HG03103 (cell line): Measurements from ENCODE around the gene KMT5B.

Experiments
- ATAC-seq: cut with Tn5 transposase; IDR thresholded peaks from one replicate; pipeline ENCODE4 v1.9.1; 2021; ENCODE audit warnings: low read depth; ENCODE audit not compliant: unreplicated experiment

Gene KMT5B

GRCh38 chr11:68146704-68147474, 66.2 kb downstream of the KMT5B start:
- no peak for ATAC-seq

- no peak for ATAC-seq
Measured at GRCh38 chr11:68146010-68146540, 67.0 kb downstream of the KMT5B start.

DNA sequence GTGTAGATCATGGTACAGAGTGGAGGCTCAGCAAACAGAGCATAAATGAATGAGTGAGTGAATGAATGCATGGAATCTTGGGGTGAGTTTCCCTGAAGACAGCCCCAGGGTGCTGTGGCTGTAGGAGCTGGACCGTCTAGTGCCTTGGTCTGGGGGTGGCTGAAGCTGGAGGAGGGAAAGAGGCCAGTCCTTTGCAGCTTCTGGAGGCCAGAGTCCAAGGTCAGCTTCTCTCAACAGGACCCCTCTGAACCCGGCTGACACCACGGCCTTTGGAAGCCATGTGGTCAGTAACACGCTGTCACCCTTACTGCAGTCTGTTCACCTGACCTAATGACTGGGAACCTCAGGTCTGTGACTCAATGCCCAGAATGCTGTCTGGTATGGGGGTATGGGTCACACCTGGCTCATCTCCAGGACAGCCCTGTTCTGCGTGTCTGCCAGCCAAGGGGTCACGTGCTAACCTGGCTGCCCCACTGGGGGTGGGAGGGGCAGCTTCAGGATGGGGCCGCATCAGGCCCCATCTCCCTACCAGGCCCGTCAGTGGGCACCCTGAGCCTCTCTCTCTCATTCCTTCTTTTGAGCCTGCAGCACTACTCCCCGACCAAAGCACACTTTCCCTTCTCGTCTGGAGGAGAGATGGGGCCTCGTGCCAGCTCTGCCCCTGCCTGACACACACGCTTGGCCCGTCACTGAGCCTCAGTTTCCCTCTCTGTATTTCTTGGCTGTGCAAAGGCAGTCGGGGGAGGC, 67.8 kb downstream of the KMT5B start:
- ATAC-seq, result no peak

DNA sequence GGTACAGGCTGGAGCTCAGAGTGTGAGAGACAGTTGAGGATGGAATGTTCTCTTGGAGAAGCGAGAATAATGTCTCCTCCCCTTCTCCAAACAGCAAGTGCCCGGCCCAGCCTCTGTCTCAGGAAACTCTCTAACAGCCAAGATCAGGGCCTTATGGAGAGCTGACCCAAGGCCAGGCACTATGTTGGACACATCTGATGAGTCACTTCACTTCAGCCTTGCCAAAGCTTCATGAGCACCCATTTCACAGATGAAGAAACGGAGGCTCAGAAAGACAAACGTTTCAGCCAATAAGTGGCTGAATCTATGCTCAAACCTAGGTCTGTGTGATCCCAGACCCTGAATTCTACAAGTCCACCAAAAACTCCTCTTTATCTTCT, 69.8 kb downstream of the KMT5B start:
- no peak for ATAC-seq

DNA sequence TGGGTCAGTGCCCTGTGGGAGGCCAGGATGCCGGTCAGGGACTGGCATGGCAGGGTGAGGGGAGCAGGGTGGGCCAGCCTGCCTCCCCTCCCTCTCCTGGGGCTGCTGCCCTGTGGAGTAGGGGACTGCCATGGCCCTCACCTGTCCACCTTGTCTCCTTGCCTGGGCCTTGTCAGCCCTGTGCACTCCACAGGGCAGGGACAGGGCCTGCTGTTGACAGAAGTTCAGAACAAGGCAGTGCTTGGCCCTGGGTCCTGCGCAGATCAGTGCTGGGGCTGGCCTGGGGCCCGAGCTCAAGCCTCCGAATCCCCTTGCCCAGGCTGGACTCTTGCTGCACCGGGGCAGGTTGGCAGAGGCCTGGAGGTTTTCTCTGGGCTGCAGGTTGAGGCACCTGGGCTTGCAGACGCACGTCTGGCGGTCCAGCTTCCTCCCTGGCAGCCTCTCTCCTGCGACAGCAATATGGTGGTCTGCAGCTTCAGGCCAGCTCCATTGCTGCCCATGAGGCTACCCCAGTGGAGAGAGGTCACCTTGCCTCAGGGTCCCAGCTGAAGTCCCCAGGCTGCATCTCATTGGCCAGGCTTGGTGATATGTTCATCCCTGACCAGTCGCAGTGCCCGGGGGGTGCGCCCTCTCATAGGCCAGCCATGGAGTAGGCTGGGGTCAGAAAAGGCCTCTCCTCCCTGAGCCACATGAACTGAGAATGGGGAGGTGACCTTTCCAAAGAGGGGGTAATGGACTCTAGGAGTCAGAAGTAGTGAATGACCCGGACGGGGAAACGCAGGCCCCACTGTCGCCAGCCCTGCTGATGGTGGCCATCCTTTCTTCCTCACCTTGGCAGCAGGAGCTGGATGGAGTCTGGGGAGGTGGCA, 70.4 kb downstream of the KMT5B start:
- no peak for ATAC-seq

GRCh38 chr11:68142028-68142412, 71.1 kb downstream of the KMT5B start:
- no peak for ATAC-seq

DNA sequence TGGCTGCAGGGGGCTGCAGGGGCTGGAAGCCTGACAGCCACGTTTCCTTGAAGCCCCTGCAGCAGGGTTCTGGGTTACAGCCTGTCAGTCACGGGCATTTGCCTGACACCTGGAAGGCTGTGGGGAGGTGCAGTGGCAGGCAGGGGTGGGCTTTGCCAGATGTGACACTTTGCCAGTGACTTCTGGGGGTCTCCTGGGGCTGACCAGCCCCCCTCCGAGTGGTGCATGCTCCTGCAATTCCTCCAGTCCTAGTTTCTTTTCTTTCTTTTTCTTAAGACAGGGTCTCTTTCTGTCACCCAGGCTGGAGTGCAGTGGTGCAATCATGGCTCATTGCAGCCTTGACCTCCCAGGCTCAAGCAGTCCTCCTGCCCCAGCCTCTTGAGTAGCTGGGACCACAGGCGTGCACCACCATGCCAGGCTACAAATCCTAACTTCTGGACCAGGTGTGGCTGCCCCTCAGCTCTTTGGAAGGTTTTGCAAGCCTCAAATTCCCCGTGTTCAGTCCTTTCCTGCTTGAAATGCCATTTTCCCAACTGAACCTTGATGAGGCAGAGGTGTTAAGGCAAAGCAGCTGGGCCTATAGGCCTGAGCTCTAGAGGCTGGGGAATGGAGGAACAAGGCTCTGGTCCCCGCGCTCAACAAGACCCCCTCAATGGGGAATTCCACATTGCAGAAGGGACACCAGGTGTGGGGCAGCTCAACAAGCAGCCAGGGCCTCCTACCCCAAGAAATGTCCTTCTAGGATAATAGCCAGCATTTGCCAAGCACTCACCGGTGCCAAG, 71.7 kb downstream of the KMT5B start:
- no peak for ATAC-seq

GRCh38 chr11:68140496-68141245, 72.4 kb downstream of the KMT5B start:
- no peak for ATAC-seq

DNA sequence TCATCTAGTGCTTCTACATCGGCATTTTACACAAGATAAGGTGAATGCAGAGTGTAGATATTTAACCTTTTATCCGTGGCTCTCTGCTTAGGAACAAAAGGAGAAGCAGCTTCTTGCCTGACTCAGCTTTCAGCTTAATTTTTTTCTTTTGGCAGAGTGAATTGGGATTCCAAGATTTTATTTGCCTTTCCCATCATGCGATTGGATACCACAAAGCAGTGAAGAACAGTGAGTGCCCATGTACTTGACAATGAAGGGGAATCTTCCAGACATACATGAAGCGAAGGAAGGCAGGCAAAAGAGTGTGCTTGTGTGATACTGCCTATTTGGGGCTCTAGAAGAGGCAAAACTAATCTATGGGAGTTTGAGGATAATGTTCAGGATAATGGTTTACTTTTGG, 74.9 kb downstream of the KMT5B start:
- no peak for ATAC-seq

- ATAC-seq, result no peak
Measured at GRCh38 chr11:68137833-68138232, 75.3 kb downstream of the KMT5B start.

DNA sequence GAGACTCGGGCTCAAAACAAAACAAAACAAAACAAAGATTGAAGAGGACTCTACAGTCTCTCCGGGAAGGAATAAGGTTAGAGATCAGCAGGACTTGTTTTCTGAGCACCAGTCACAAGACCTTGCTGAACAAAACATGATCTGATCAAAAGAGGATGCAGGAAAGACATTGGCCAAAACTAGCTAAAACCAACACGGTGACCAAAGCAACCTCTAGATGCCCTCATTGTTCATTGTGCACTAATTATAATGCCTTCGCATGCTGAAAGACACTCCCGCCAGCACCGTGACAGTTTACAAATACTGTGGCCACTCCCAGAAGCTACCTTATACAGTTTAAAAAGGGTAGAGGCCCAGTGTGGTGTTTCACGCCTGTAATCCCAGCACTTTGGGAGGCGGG, 76.2 kb downstream of the KMT5B start:
- no peak for ATAC-seq

- ATAC-seq, result no peak
Measured at GRCh38 chr11:68135161-68135560, 77.9 kb downstream of the KMT5B start.

- no peak for ATAC-seq
Measured at GRCh38 chr11:68133761-68134160, 79.3 kb downstream of the KMT5B start.

DNA sequence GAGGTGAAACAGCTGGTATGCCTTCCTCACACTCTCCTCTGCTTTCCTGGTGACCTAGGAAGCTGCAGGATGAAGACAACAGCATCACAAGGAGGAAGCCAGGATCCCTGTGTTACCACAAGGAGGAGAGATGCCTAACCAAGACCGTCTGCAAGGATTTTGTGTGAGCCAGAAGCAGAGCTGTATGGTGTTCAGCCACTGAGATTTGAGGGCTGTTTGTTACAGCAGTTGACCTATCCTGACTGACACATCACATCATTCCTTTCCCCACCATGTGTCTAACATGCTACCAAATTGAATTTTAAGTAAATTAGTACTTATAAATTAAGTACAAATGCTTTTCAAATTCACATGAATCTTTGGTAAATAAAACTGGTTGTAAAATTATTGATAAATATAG, 83.0 kb downstream of the KMT5B start:
- ATAC-seq, result no peak

GRCh38 chr11:68128682-68129327, 84.3 kb downstream of the KMT5B start:
- no peak for ATAC-seq

DNA sequence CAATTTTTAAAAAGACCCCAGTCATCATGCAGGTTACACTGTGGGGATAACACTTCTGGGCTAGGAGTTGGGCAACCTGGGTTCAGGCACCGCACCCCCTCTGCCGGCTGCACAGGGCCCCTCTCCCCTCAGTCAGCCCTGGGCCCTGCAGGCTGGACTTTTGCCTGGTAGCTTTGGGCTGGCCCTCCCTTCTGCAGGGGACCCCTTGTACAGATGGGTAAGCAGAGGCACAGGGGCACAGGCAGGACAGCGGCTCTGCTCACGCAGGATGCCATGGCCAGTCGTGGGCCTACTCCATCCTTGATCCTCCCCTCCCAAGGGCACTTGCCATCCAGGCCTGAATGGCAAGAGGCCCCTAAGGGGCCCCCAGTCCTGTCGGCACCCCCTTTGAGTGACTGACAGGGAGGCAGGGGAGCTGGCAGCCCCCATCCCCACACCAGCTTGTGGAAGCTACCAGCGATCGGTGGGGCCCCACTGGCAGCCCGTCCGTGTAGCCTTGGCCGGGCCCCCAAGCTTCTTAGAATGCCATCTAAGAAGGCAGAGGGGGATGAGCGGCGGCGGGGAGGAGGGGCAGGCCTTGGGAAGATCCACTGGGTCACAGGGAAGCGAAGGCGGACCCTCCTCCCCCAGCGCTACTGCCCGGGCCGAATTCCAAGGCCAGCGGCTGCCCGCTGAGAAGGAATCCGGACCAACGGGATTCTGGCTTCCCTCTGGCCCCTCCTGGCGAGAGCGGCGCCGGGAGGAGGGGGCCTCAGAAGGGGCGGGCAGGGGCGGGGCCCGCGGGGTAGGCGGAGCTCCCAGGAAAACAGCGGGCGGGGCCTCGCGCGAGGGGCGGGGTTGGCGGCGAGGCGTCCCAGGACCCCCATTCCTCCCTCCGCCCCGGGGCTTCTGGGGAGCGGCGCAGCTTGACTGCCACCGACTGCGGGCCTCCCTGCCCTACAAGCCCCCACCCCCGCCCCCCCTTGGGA, 85.1 kb downstream of the KMT5B start:
- no peak for ATAC-seq

GRCh38 chr11:68125164-68125563, 87.9 kb downstream of the KMT5B start:
- ATAC-seq, result no peak
